Loucy (cell line): Measurements from ENCODE around the gene HSPA12A.

Experiments
- H2AFZ ChIP-seq: fragments of 200-600 bp; sonication (generic); 2 replicates; pipeline ENCODE4 v1.6.0; 2016; ENCODE audit warnings: antibody characterized with exemption, mild to moderate bottlenecking, low read length, moderate library complexity
- H3F3A ChIP-seq: fragments of 200-600 bp; 2 replicates; pipeline ENCODE4 v1.6.0; 2016; ENCODE audit warnings: antibody characterized with exemption, low read depth, mild to moderate bottlenecking
- H3K27me3 ChIP-seq: fragments of 200-600 bp; sonication (generic); 2 replicates; pipeline ENCODE4 v1.6.1; 2014; ENCODE audit warnings: low read length, mild to moderate bottlenecking; ENCODE audit not compliant: insufficient read depth, poor library complexity, severe bottlenecking
- H3K36me3 ChIP-seq: fragments of 200-600 bp; sonication (generic); 2 replicates; pipeline ENCODE4 v1.6.1; 2016; ENCODE audit warnings: low read length; ENCODE audit not compliant: insufficient read depth
- H3K4me1 ChIP-seq: fragments of 200-600 bp; sonication (generic); 2 replicates; pipeline ENCODE4 v1.5.1; 2014; ENCODE audit warnings: low read length, mild to moderate bottlenecking; ENCODE audit not compliant: insufficient read depth, poor library complexity, severe bottlenecking
- H3K4me2 ChIP-seq: fragments of 200-600 bp; sonication (generic); 2 replicates; pipeline ENCODE4 v1.6.0; 2014; ENCODE audit warnings: antibody characterized with exemption, low read length, low read depth, mild to moderate bottlenecking; ENCODE audit not compliant: poor library complexity, severe bottlenecking
- H3K4me3 ChIP-seq: fragments of 200-600 bp; sonication (generic); 2 replicates; pipeline ENCODE4 v1.5.1; 2014; ENCODE audit warnings: low read length, mild to moderate bottlenecking, mixed read lengths; ENCODE audit not compliant: poor library complexity, severe bottlenecking
- H3K79me2 ChIP-seq: fragments of 200-600 bp; sonication (generic); 2 replicates; pipeline ENCODE4 v1.6.1; 2014; ENCODE audit warnings: low read length; ENCODE audit not compliant: insufficient read depth
- H3K9ac ChIP-seq: fragments of 200-600 bp; sonication (generic); 2 replicates; pipeline ENCODE4 v1.6.0; 2014; ENCODE audit warnings: mild to moderate bottlenecking, low read depth, low read length, moderate library complexity; ENCODE audit not compliant: poor library complexity, severe bottlenecking
- H3K9me2 ChIP-seq: fragments of 200-600 bp; sonication (generic); replicated peaks from 2 replicates; pipeline ENCODE4 v1.6.1; 2016; ENCODE audit warnings: low read depth, low read length, mixed read lengths
- H3K9me3 ChIP-seq: fragments of 200-600 bp; sonication (generic); 2 replicates; pipeline ENCODE4 v1.6.1; 2014; ENCODE audit warnings: mild to moderate bottlenecking, antibody characterized with exemption, low read length, low read depth; ENCODE audit not compliant: insufficient read depth
- H4K20me1 ChIP-seq: fragments of 200-600 bp; sonication (generic); 2 replicates; pipeline ENCODE4 v1.6.0; 2014; ENCODE audit warnings: antibody characterized with exemption, low read length, mild to moderate bottlenecking; ENCODE audit not compliant: insufficient read depth, poor library complexity, severe bottlenecking
- CTCF ChIP-seq: fragments of 200-600 bp; sonication (generic); conservative IDR thresholded peaks from 2 replicates; pipeline ENCODE4 v1.5.1; 2014; ENCODE audit warnings: mild to moderate bottlenecking, antibody characterized with exemption, low read length
- EZH2phosphoT487 ChIP-seq: fragments of 200-600 bp; IDR thresholded peaks from 2 replicates; pipeline ENCODE4 v1.6.1; 2018; ENCODE audit warnings: antibody characterized with exemption, mild to moderate bottlenecking, moderate library complexity, borderline replicate concordance

HSPA12A gene

GRCh38 chr10:116772909-116773705 is 30.7 kb upstream of the HSPA12A start:
- no peaks in the 10 kb centered on the region for H4K20me1 ChIP-seq
- no peaks in the 10 kb centered on the region for H3K9me2 ChIP-seq

GRCh38 chr10:116771959-116772585 is 29.7 kb upstream of the HSPA12A start:
- no peak overlapping the region for H3K9ac ChIP-seq
- H3K4me1 ChIP-seq = peaks cover 15% of the 10 kb centered on the region
- H3K79me2 ChIP-seq = no peaks in the 10 kb centered on the region
- H3K9me2 ChIP-seq = no peaks in the 10 kb centered on the region
- H3K4me3 ChIP-seq = no peak overlapping the region
- H2AFZ ChIP-seq = no peak overlapping the region
- no peaks in the 10 kb centered on the region for H3F3A ChIP-seq
- H3K9me3 ChIP-seq = no peaks in the 10 kb centered on the region
- no peaks in the 10 kb centered on the region for H3K36me3 ChIP-seq
- no peaks in the 10 kb centered on the region for H4K20me1 ChIP-seq
- TF ChIP-seq EZH2phosphoT487 = no peak
- no peak for TF ChIP-seq CTCF
- no peak overlapping the region for H3K4me2 ChIP-seq
- no peaks in the 10 kb centered on the region for H3K27me3 ChIP-seq

More at GRCh38 chr10:116772909-116773705, 30.7 kb upstream of the HSPA12A start:
- no peak for TF ChIP-seq EZH2phosphoT487
- no peak for TF ChIP-seq CTCF
- no peak overlapping the region for H3K4me2 ChIP-seq
- H2AFZ ChIP-seq = no peak overlapping the region
- no peak overlapping the region for H3K9ac ChIP-seq
- peaks cover 15% of the 10 kb centered on the region for H3K4me1 ChIP-seq
- no peak overlapping the region for H3K4me3 ChIP-seq
- no peaks in the 10 kb centered on the region for H3F3A ChIP-seq
- no peaks in the 10 kb centered on the region for H3K27me3 ChIP-seq
- H3K9me3 ChIP-seq = no peaks in the 10 kb centered on the region
- no peaks in the 10 kb centered on the region for H3K36me3 ChIP-seq
- no peaks in the 10 kb centered on the region for H3K79me2 ChIP-seq

- no peak overlapping the region for H3K4me3 ChIP-seq
- no peak overlapping the region for H2AFZ ChIP-seq
- no peaks in the 10 kb centered on the region for H3K79me2 ChIP-seq
- TF ChIP-seq EZH2phosphoT487 (no peak), CTCF (no peak)
- no peaks in the 10 kb centered on the region for H4K20me1 ChIP-seq
- no peaks in the 10 kb centered on the region for H3K9me3 ChIP-seq
- no peaks in the 10 kb centered on the region for H3K27me3 ChIP-seq
- H3K9ac ChIP-seq = no peak overlapping the region
- H3K4me1 ChIP-seq = peaks cover 15% of the 10 kb centered on the region
- no peaks in the 10 kb centered on the region for H3K36me3 ChIP-seq
- no peaks in the 10 kb centered on the region for H3K9me2 ChIP-seq
- no peaks in the 10 kb centered on the region for H3F3A ChIP-seq
- H3K4me2 ChIP-seq = no peak overlapping the region
These were observed 29.0 kb upstream of the HSPA12A start for GRCh38 chr10:116771101-116771958.
